Epithelial cell of proximal tubule (primary cell): ENCODE data around the gene TENT4B. TPM values are rescaled to one million over a fixed set of nuclear protein-coding genes. Genes with fewer than 3 reads are reported as not detected.
A peak's percentile ranks its signal among the peaks of the same experiment; 100 is the strongest.

Source experiments
- DNase-seq: peaks from one replicate; pipeline ENCODE4 v3.0.0-alpha.2; 2011; ENCODE audit warnings: low read depth
- H3K4me3 ChIP-seq: 2 replicates; pipeline ENCODE4 v1.5.1; 2011; ENCODE audit warnings: low read depth, mild to moderate bottlenecking, low read length
- total RNA-seq: library from RNA; depleted of rRNA; stranded (reverse); fragments of >200 nt; gene quantifications from 2 replicates; pipeline ENCODE4 v1.2.3, GENCODE V29; 2015
- TF ChIP-seq, protein P1 (sequence below): conservative IDR thresholded peaks from 2 replicates; pipeline ENCODE4 v1.5.1; 2012; ENCODE audit warnings: low read depth, mild to moderate bottlenecking, low read length

The TENT4B gene
- total RNA-seq, 1 donor from 2014 or later = 9.4 TPM

DNA sequence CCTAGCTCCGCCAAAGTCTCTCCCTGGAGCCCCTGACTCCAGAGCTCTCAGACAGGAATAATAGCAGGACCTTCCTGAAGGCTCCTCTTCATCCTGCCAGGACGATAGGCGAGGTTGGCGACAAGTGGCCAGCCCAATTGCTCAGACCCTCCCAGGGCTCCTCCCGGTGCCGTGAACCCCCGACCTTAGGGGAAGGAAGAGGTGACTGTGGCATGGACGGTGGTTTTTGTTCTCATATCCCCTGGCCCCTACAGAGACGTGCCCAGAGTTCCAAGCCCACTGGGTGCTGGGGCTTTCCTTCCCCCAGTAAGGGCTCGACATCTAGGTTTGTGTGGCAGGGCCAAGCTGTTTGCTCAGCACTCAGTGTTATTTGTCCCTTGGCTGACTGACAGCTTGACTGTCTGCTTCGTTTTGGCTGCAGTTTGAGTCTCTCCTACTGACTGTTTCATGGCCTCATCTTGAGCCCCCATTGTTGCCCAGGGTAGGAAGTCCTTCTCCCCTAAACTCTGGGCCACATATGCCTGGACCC, 108.7 kb downstream of the TENT4B start:
- TF ChIP-seq, protein P1, sequence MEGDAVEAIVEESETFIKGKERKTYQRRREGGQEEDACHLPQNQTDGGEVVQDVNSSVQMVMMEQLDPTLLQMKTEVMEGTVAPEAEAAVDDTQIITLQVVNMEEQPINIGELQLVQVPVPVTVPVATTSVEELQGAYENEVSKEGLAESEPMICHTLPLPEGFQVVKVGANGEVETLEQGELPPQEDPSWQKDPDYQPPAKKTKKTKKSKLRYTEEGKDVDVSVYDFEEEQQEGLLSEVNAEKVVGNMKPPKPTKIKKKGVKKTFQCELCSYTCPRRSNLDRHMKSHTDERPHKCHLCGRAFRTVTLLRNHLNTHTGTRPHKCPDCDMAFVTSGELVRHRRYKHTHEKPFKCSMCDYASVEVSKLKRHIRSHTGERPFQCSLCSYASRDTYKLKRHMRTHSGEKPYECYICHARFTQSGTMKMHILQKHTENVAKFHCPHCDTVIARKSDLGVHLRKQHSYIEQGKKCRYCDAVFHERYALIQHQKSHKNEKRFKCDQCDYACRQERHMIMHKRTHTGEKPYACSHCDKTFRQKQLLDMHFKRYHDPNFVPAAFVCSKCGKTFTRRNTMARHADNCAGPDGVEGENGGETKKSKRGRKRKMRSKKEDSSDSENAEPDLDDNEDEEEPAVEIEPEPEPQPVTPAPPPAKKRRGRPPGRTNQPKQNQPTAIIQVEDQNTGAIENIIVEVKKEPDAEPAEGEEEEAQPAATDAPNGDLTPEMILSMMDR = no peak
- no peak overlapping the region for H3K4me3 ChIP-seq
- DNase-seq = no peak

DNA sequence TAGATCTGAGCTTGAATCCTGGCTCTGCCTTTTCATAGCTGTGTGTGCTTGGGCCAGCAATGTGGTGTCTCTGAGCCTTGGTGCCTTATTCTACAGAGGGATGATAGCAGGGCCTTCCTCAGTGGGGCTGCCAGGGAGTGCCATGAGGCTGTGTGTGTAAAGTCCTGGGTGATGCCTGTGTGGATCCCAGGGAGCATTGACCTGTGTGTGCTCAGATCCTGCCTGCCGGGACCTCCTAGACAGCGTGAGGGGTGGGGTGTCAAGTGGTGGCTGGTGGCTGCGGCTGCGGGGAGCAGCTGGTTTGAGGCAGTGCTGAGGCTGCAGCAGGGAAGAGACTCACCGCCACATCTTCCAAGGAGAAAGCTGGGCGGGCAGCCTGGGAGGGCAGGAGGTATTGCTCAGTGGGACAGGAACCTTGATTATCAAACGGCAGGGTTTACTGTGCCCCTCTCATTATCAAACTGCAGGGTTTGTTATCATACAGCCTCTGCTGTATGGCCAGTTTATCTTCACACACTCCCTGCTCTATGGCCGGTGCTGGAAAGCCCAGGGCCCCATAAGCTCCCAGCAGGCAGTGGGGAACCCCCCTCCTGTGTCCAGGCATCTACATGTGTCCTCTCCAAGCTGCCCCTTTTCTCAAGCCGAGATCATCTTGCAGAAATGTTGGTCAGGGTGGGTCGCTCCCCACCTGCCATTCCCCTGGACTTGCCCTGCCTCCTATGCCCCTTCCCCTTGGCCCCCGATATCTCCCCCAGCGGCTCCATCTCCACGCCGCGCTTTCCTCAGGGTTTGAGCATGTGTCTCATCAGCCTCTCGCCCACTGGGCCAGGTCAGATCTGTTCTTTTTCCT, 110.2 kb downstream of the TENT4B start:
- H3K4me3 ChIP-seq = no peak overlapping the region
- TF ChIP-seq, protein P1 = no peak
- no peak for DNase-seq

DNA sequence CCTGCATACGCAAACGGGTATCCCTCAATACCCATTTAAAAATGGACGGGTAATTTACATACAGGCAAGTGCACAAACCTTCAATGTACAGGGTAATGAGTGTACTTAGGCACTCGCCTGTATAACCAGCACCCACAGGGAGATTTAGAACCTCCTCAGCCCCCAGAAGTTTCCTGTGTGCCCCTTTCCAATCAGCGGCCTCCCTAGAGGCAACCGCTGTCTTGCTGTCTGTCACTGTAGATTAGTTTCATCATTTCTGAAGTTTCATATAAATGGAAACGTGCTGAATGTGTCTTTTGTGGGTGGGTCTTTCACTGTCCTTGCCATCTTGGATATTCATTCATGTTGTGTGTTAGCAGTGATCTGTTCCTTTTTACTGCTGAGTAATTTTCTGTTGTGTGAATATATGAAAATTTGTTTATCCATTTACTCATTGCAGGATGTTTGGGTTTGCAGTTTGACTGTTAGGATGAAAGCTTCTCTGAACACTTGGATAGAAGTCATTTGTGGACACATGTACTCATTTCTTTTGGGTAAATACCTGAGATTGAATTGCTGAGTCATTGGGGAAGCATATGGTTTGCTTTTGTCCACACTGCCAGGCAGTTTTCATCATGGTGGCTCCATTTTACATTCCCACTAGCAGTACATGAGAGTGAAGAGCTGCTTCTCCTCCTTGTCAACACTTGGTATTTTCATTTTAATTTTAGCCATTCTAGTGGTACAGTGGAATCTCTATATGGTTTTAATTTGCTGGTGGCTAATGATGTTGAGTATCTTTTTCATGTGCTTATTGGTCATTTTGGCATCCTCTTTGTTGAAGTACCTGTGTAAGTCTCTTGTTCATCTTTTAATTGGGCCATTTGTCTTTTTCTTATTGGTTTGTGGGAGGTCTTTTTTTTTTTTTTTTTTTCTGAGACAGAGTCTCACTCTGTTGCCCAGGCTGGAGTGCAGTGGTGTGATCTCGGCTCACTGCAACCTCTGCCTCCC, 111.1 kb downstream of the TENT4B start:
- DNase-seq = no peak
- TF ChIP-seq, protein P1 = no peak
- H3K4me3 ChIP-seq = no peak overlapping the region

DNA sequence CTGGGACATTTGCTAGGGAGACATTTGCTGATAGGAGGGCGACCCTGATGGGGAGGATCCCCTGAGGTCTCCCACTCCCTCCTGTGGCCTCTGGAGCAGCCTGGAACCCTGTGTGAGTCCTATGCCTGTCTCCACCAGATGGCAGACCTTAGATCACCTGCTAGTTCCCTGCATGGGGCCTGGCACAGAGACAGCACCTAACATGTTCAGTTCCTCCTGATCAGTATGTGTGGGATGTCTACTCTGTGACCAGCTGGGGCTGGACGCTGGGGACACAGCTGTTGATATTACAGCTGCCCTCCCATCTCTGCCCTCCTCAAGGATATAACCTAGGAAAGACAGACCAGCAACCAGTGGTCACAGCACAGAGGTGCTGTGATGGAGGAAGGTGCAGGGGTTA, 112.2 kb downstream of the TENT4B start:
- TF ChIP-seq, protein P1 = peak; percentile 58
- no peak for DNase-seq
- no peak overlapping the region for H3K4me3 ChIP-seq

DNA sequence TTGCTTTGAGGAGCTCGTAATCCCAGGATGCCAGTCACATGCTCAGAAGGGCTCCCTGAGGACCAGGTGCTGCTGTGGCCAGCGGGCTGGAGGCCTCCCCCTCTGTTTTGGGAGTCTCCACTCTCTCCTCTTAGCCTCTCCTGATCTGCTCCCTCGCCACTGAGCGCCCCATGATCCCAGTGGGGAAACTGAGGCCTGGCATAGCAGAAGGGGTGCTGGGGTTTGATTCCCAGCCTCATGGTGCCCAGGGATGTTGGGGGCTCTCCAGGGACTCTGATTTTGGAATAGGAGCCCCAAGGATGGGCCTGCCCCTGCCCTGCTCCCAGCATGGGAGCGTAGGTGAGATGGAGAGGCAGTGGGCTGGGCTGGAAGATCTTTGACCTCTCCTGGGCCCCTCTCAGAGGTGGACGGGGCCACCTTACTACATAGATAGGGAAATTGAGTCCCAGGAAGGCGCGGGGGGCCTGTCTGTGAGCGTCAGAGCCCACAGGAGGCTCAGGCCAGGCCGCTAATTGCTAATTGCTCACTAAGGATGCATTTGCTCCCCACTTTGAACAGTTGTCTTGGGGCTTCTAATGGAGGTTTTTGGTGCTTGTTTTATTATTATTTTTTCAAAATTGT, 112.7 kb downstream of the TENT4B start:
- no peak for DNase-seq
- peak overlapping the region; percentile 55 for H3K4me3 ChIP-seq
- TF ChIP-seq, protein P1 = no peak

DNA sequence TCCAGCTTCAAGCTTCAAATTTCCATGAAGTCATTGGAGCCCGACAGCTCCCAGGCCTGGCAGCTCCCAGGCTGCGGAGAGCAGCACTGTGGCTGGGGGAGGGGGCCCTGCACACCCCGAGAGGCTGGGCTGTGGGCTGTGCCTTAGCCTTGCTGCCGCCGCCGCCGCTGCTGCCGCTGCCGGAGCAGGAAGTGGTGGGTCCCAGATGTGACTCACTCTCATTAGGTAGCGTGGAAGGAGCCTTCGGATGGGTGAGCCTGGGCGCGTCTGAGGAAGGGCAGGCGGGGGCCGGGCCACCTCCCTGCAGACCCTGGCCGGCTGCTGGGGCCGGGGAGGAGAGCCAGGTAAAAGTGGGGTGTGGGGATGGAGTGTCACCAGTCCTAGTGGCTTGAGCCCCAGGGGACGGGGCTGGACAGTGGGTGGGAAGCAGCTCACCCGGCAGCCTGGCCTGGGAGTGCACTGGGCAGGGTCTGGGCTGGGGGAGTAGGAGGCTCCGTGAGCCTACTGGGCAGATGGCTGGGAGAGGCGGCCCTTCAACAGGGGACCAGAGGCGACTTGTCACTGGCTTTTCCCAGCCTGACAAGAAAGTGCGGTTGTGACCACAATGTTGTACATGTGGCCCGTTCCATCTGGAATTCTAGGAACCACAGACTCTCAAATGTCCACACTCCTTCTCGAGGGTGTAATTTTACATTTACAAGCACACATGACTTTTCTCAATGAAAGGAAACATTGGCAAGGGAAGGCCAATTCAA, 113.4 kb downstream of the TENT4B start, which contains the start of gene ADCY7:
ADCY7 (plus strand) TSS at position 215 of the 755 bp plus-strand sequence. CDS start 21,629 bp downstream, outside the sequence.
- H3K4me3 ChIP-seq = peak within 1 kb of the TSS; percentile 55
- no peak for DNase-seq
- TF ChIP-seq, protein P1 = no peak
